H1 (cell line): ENCODE data around the gene GDPD2. TPM values are rescaled to one million over a fixed set of nuclear protein-coding genes. Genes with fewer than 3 reads are reported as not detected.

Source experiments
- CTCF ChIA-PET: fragments of 300-600 bp; sonication (Branson Sonifier 250); formaldehyde crosslinking; loops from one replicate; lab custom pipeline; 2021; ENCODE audit not compliant: partially characterized antibody; lab: Charles Lee
- POLR2A ChIA-PET: fragments of 300-600 bp; sonication (Branson Sonifier 250); formaldehyde crosslinking; loops from one replicate; lab custom pipeline; 2021; ENCODE audit warnings: inconsistent platforms; ENCODE audit not compliant: partially characterized antibody; lab: Charles Lee
- DNase-seq, 2 experiments: peaks; one replicate each; pipeline versions ENCODE4 v3.0.0 to v3.0.0-alpha.2; 2010 to 2022; ENCODE audit warnings: low spot score in 2 of 2, low read depth in 1 of 2, mixed read lengths in 1 of 2
- FAIRE-seq: peaks from 2 replicates; lab custom pipeline; 2011; peaks lifted over from hg19 to GRCh38; lab: Jason Lieb, UNC
- H2AFZ ChIP-seq: 2 replicates; pipeline ENCODE4 v1.8.1; 2012; ENCODE audit warnings: low read length, inconsistent platforms
- H2AK5ac ChIP-seq: 2 replicates; pipeline ENCODE4 v1.6.1; 2013; ENCODE audit warnings: low read depth, low read length
- H2BK120ac ChIP-seq: replicated peaks from 2 replicates; pipeline ENCODE3; 2013; ENCODE audit warnings: low read depth, low read length, inconsistent platforms
- H2BK12ac ChIP-seq: 2 replicates; pipeline ENCODE4 v1.6.1; 2013; ENCODE audit warnings: low read depth, low read length
- H2BK15ac ChIP-seq: 2 replicates; pipeline ENCODE4 v1.6.1; 2013; ENCODE audit warnings: low read length
- H2BK20ac ChIP-seq: 2 replicates; pipeline ENCODE4 v1.6.1; 2013; ENCODE audit warnings: low read length
- H2BK5ac ChIP-seq: 2 replicates; pipeline ENCODE4 v1.6.1; 2013; ENCODE audit warnings: low read depth, low read length
- H3K14ac ChIP-seq: 2 replicates; pipeline ENCODE4 v1.6.1; 2013; ENCODE audit warnings: inconsistent platforms; ENCODE audit not compliant: insufficient read length
- H3K18ac ChIP-seq: 2 replicates; pipeline ENCODE4 v1.6.1; 2013; ENCODE audit warnings: low read length; ENCODE audit errors: extremely low read depth
- H3K23ac ChIP-seq: 2 replicates; pipeline ENCODE4 v1.6.1; 2013; ENCODE audit warnings: inconsistent platforms; ENCODE audit not compliant: insufficient read length
- H3K23me2 ChIP-seq: 2 replicates; pipeline ENCODE4 v1.6.1; 2013; ENCODE audit warnings: low read depth, low read length
- H3K27ac ChIP-seq: 2 replicates; pipeline ENCODE4 v1.6.1; 2011; ENCODE audit warnings: low read depth, low read length, inconsistent platforms
- H3K27me3 ChIP-seq, 4 experiments: replicated peaks in 1 of 4; 1 replicate in 1 of 4; 2 replicates in 3 of 4; pipeline versions ENCODE4 v1.6.1 to v1.8.1; 2011 to 2013; ENCODE audit warnings: low read length in 3 of 4, mild to moderate bottlenecking in 3 of 4, inconsistent platforms in 2 of 4, mixed read lengths in 2 of 4, moderate library complexity in 1 of 4; ENCODE audit not compliant: control insufficient read depth in 3 of 4, insufficient read depth in 3 of 4; ENCODE audit errors: extremely low read depth in 1 of 4
- H3K36me3 ChIP-seq, 4 experiments: 2 replicates each; pipeline versions ENCODE4 v1.6.1 to v1.8.1; 2011 to 2013; ENCODE audit warnings: mild to moderate bottlenecking in 4 of 4, low read length in 3 of 4, moderate library complexity in 2 of 4, control low read depth in 1 of 4, inconsistent platforms in 1 of 4; ENCODE audit not compliant: insufficient read depth in 4 of 4, control insufficient read depth in 2 of 4
- H3K4ac ChIP-seq: replicated peaks from 2 replicates; pipeline ENCODE3; 2013; ENCODE audit warnings: low read length, low read depth, mixed read lengths, inconsistent platforms; ENCODE audit not compliant: insufficient read length
- H3K4me1 ChIP-seq, 4 experiments: replicated peaks in 1 of 4; 1 replicate in 1 of 4; 2 replicates in 3 of 4; pipeline versions ENCODE4 v1.6.1 to v1.8.1; 2011 to 2013; ENCODE audit warnings: low read length in 3 of 4, inconsistent platforms in 2 of 4, mixed read lengths in 1 of 4; ENCODE audit not compliant: insufficient read depth in 4 of 4, control insufficient read depth in 3 of 4
- H3K4me2 ChIP-seq, 2 experiments: 2 replicates each; pipeline versions ENCODE4 v1.6.1 to v1.8.1; 2011 to 2013; ENCODE audit warnings: low read depth in 2 of 2, low read length in 2 of 2, control low read depth in 1 of 2, inconsistent platforms in 1 of 2, mild to moderate bottlenecking in 1 of 2; ENCODE audit not compliant: insufficient read depth in 1 of 2
- H3K4me3 ChIP-seq, 4 experiments: fragments of 200-600, 300-600 bp in 1 of 4; sonication (generic), shearing (Covaris generic), sonication (Bioruptor Twin) in 1 of 4; 2 replicates each; pipeline versions ENCODE4 v1.5.1 to v1.8.1; 2011 to 2016; ENCODE audit warnings: low read length in 4 of 4, low read depth in 3 of 4, control low read depth in 2 of 4, inconsistent platforms in 2 of 4, mild to moderate bottlenecking in 2 of 4, mixed read lengths in 1 of 4, moderate library complexity in 1 of 4; ENCODE audit not compliant: insufficient read depth in 2 of 4; ENCODE audit errors: extremely low read depth in 1 of 4
- H3K56ac ChIP-seq: replicated peaks from 2 replicates; pipeline ENCODE3; 2013; ENCODE audit warnings: low read depth, mild to moderate bottlenecking, mixed read lengths, low read length, inconsistent platforms; ENCODE audit not compliant: insufficient read length
- H3K79me1 ChIP-seq: 2 replicates; pipeline ENCODE4 v1.6.1; 2013; ENCODE audit warnings: low read depth, low read length, control low read depth
- H3K79me2 ChIP-seq, 2 experiments: 2 replicates each; pipeline versions ENCODE4 v1.6.1 to v1.8.1; 2012 to 2013; ENCODE audit warnings: low read length in 2 of 2, mild to moderate bottlenecking in 2 of 2, inconsistent platforms in 1 of 2; ENCODE audit not compliant: insufficient read depth in 2 of 2, control insufficient read depth in 1 of 2
- H3K9ac ChIP-seq, 4 experiments: replicated peaks in 1 of 4; 1 replicate in 1 of 4; 2 replicates in 3 of 4; pipeline versions ENCODE4 v1.6.1 to v1.8.1; 2011 to 2013; ENCODE audit warnings: low read depth in 3 of 4, low read length in 3 of 4, control low read depth in 2 of 4, mild to moderate bottlenecking in 2 of 4, moderate library complexity in 2 of 4, inconsistent platforms in 1 of 4; ENCODE audit errors: extremely low read depth in 1 of 4
- H3K9me3 ChIP-seq, 2 experiments: 2 replicates each; pipeline versions ENCODE4 v1.6.1 to v1.8.1; 2012 to 2013; ENCODE audit warnings: mild to moderate bottlenecking in 2 of 2, moderate library complexity in 2 of 2, control low read depth in 1 of 2, inconsistent platforms in 1 of 2, low read depth in 1 of 2, low read length in 1 of 2, mixed read lengths in 1 of 2; ENCODE audit not compliant: insufficient read depth in 2 of 2
- H4K20me1 ChIP-seq, 2 experiments: replicated peaks in 1 of 2; 2 replicates each; pipeline versions ENCODE3 to v1.8.1; 2011 to 2013; ENCODE audit warnings: inconsistent platforms in 2 of 2, low read length in 2 of 2, mild to moderate bottlenecking in 1 of 2; ENCODE audit not compliant: insufficient read depth in 2 of 2, control insufficient read depth in 1 of 2
- H4K5ac ChIP-seq: 2 replicates; pipeline ENCODE4 v1.6.1; 2013; ENCODE audit warnings: low read length, low read depth, mixed read lengths, inconsistent platforms; ENCODE audit not compliant: insufficient read length
- H4K8ac ChIP-seq: 2 replicates; pipeline ENCODE4 v1.8.0; 2013; ENCODE audit warnings: mild to moderate bottlenecking, moderate library complexity, low read length, inconsistent platforms; ENCODE audit not compliant: insufficient read depth; ENCODE audit errors: extremely low read depth
- H4K91ac ChIP-seq: replicated peaks from 2 replicates; pipeline ENCODE3; 2013; ENCODE audit warnings: low read length, mixed read lengths, inconsistent platforms; ENCODE audit not compliant: insufficient read length
- BACH1 ChIP-seq: IDR thresholded peaks from 2 replicates; pipeline ENCODE4 v1.6.1; 2012; ENCODE audit warnings: low read length, improper control_type of control experiment
- CEBPB ChIP-seq: IDR thresholded peaks from 2 replicates; pipeline ENCODE4 v1.6.1; 2012; ENCODE audit warnings: low read depth, low read length
- CHD2 ChIP-seq: IDR thresholded peaks from 2 replicates; pipeline ENCODE4 v1.6.1; 2012; ENCODE audit warnings: low read length, improper control_type of control experiment
- HDAC2 ChIP-seq, 2 experiments: fragments of 300-600 bp in 1 of 2; sonication (generic) in 1 of 2; IDR thresholded peaks; 2 replicates each; pipeline ENCODE4 v1.6.1; 2011 to 2012; ENCODE audit warnings: low read depth in 2 of 2, low read length in 2 of 2, mild to moderate bottlenecking in 2 of 2, moderate library complexity in 2 of 2, borderline replicate concordance in 1 of 2, inconsistent platforms in 1 of 2
- MAFK ChIP-seq: IDR thresholded peaks from 2 replicates; pipeline ENCODE4 v1.6.1; 2012; ENCODE audit warnings: low read depth, mild to moderate bottlenecking, improper control_type of control experiment, low read length
- RAD21 ChIP-seq, 2 experiments: IDR thresholded peaks in 1 of 2; conservative IDR thresholded peaks in 1 of 2; 2 replicates each; pipeline ENCODE4 v1.6.1; 2011; ENCODE audit warnings: low read depth in 2 of 2, low read length in 2 of 2, improper control_type of control experiment in 1 of 2, inconsistent platforms in 1 of 2, mild to moderate bottlenecking in 1 of 2, moderate library complexity in 1 of 2
- RNF2 ChIP-seq: fragments of 200-900, 300-1000 bp; sonication (generic); IDR thresholded peaks from 2 replicates; pipeline ENCODE4 v1.7.1; 2016; ENCODE audit warnings: borderline replicate concordance, low read depth, mild to moderate bottlenecking, antibody characterized with exemption, low read length; ENCODE audit not compliant: poor library complexity, severe bottlenecking; ENCODE audit errors: missing control alignments
- TCF12 ChIP-seq: IDR thresholded peaks from 2 replicates; pipeline ENCODE4 v1.6.1; 2011; ENCODE audit warnings: low read depth, mild to moderate bottlenecking, low read length
- YY1 ChIP-seq: IDR thresholded peaks from 2 replicates; pipeline ENCODE4 v1.6.1; 2011; ENCODE audit warnings: low read depth, mild to moderate bottlenecking, low read length
- WGBS, 2 experiments: shearing (Covaris generic) in 1 of 2; methylation state at CpG; one replicate each; pipeline versions ENCODE4 v1.1.6 to v1.1.7; 2013 to 2015; ENCODE audit warnings: low lambda C conversion rate in 2 of 2, mixed read lengths in 2 of 2, inconsistent platforms in 1 of 2, low coverage in 1 of 2, missing lambda C conversion rate in 1 of 2; ENCODE audit not compliant: insufficient replicate concordance in 2 of 2, insufficient coverage in 1 of 2, insufficient read length in 1 of 2; ENCODE audit errors: extremely low coverage in 1 of 2, missing lambda C conversion rate in 1 of 2; 5-methylcytosine and 5-hydroxymethylcytosine counted together
- polyA plus RNA-seq, 7 experiments: library from polyadenylated mRNA; depleted of rRNA in 3 of 7; stranded (reverse) in 5 of 7; unstranded in 2 of 7; fragments of >200 nt in 5 of 7; fragments of 200-250 nt in 2 of 7; gene quantifications; 1 replicate in 5 of 7; 2 replicates in 1 of 7; 4 replicates in 1 of 7; pipeline versions ENCODE4 v1.2.1 to v1.2.3, GENCODE V29; 2011 to 2013; ENCODE audit warnings: missing spikeins in 2 of 7, mixed read lengths in 2 of 7
- total RNA-seq: library from RNA; stranded (reverse); fragmentation: NEBNext Ultra II Directional; extraction: Animal tissue kit (Norgen Biotek cat#: 25700); gene quantifications from 2 replicates; pipeline ENCODE4 v1.2.1, GENCODE V29; 2021
- TF ChIP-seq, protein P1 (sequence below), 3 experiments: IDR thresholded peaks; 1 replicate in 2 of 3; 2 replicates in 1 of 3; pipeline versions ENCODE4 v1.5.1 to v1.6.1; 2011; ENCODE audit warnings: low read length in 3 of 3, mild to moderate bottlenecking in 3 of 3, inconsistent platforms in 2 of 3, low read depth in 1 of 3, moderate library complexity in 1 of 3; ENCODE audit not compliant: insufficient read depth in 1 of 3; ENCODE audit errors: control extremely low read depth in 1 of 3

Gene GDPD2
- total and polyA plus RNA-seq, 2 of the 8 experiments (the other 6 are each of a cell fraction or from before 2014, with no cell fraction given): 25.6 to 68.3 TPM

DNA sequence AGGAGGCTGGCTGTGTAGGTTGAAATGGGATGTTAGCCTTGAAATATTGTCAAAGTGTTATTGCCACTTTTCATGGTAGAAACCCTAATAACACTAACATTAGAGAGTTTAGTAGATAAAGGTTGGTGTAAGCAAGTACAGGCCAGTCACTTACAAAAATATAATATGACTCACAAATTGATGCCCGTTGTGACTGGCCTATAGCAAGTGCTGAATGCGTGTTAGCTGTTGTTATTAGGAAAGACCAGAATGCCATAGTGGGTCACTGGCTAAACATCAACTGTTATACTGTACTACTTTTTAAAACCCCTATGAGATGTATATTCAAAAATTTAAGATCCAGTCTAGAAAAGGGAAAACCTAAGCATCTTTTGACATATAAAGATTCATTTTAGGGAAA is 20.4 kb upstream of the GDPD2 start:
- H3K9me3 ChIP-seq: no peaks in the 10 kb centered on the region
- H3K27ac ChIP-seq: no peak overlapping the region
- DNase-seq (no peak), FAIRE-seq (no peak)
- no peaks in the 10 kb centered on the region for H3K23me2 ChIP-seq
- no peaks in the 10 kb centered on the region for H3K79me1 ChIP-seq
- H3K56ac ChIP-seq: no peak overlapping the region
- TF ChIP-seq BACH1 (no peak), TCF12 (no peak), YY1 (no peak), MAFK (no peak), CHD2 (no peak), HDAC2 (IDR thresholded peaks at IDR 0.05; ENCODE audit: borderline replicate concordance in 1 of 2, low read depth in 2 of 2, low read length in 2 of 2) (no peak), RAD21 (IDR thresholded peaks at IDR 0.05 in 1 of 2, conservative IDR thresholded peaks at IDR 0.05 in 1 of 2; ENCODE audit: low read depth in 2 of 2, low read length in 2 of 2) (no peak), CEBPB (no peak), RNF2 (no peak)
- TF ChIP-seq, protein P1, sequence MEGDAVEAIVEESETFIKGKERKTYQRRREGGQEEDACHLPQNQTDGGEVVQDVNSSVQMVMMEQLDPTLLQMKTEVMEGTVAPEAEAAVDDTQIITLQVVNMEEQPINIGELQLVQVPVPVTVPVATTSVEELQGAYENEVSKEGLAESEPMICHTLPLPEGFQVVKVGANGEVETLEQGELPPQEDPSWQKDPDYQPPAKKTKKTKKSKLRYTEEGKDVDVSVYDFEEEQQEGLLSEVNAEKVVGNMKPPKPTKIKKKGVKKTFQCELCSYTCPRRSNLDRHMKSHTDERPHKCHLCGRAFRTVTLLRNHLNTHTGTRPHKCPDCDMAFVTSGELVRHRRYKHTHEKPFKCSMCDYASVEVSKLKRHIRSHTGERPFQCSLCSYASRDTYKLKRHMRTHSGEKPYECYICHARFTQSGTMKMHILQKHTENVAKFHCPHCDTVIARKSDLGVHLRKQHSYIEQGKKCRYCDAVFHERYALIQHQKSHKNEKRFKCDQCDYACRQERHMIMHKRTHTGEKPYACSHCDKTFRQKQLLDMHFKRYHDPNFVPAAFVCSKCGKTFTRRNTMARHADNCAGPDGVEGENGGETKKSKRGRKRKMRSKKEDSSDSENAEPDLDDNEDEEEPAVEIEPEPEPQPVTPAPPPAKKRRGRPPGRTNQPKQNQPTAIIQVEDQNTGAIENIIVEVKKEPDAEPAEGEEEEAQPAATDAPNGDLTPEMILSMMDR (IDR thresholded peaks at IDR 0.05; ENCODE audit: control extremely low read depth in 1 of 3, insufficient read depth in 1 of 3, low read depth in 1 of 3, low read length in 3 of 3): no peak
- H4K91ac ChIP-seq: no peak overlapping the region
- H2BK20ac ChIP-seq: no peak overlapping the region
- POLR2A ChIA-PET: no interaction called here
- H2AFZ ChIP-seq: no peak overlapping the region
- no peak overlapping the region for H3K4me3 ChIP-seq
- no peak overlapping the region for H3K9ac ChIP-seq
- H3K36me3 ChIP-seq: peaks cover 3 to 34% (median 16%) of the 10 kb centered on the region in 4 experiments
- H4K20me1 ChIP-seq: no peaks in the 10 kb centered on the region
- no peak overlapping the region for H3K4ac ChIP-seq
- no peaks in the 10 kb centered on the region for H3K79me2 ChIP-seq
- no peaks in the 10 kb centered on the region for H3K27me3 ChIP-seq
- H2BK120ac ChIP-seq: no peak overlapping the region
- CTCF ChIA-PET: no interaction called here
- no peak overlapping the region for H2AK5ac ChIP-seq
- no peak overlapping the region for H3K14ac ChIP-seq
- H3K18ac ChIP-seq: no peak overlapping the region
- no peak overlapping the region for H2BK5ac ChIP-seq
- H3K4me1 ChIP-seq: no peaks in the 10 kb centered on the region
- H3K4me2 ChIP-seq: no peak overlapping the region
- no peak overlapping the region for H2BK12ac ChIP-seq
- H4K8ac ChIP-seq: no peak overlapping the region
- H2BK15ac ChIP-seq: no peak overlapping the region
- H3K23ac ChIP-seq: no peak overlapping the region
- 89% methylated on average over 2 of the region's 2 CpGs; no CpG with 5 or more reads in 1 of the 2 experiments for WGBS, 2 experiments
- no peak overlapping the region for H4K5ac ChIP-seq
